Bronchial epithelial cell (primary cell): ENCODE results near the gene OAS3. TPM values are rescaled to one million over a fixed set of nuclear protein-coding genes. Genes with fewer than 3 reads are reported as not detected.
"Not testable (repeated sequence)": the region's sequence is repeated elsewhere in the genome, so short reads cannot be mapped to it uniquely, and the experiment has no call there.

Experiments used
- DNase-seq: peaks from one replicate; pipeline ENCODE4 v3.0.0-alpha.2; 2010; ENCODE audit warnings: low read depth
- FAIRE-seq: peaks from 2 replicates; lab custom pipeline; 2011; peaks lifted over from hg19 to GRCh38; lab: Jason Lieb, UNC
- H3K27me3 ChIP-seq: 2 replicates; pipeline ENCODE4 v1.5.1; 2011; ENCODE audit warnings: low read length; ENCODE audit not compliant: control insufficient read depth, insufficient read depth
- H3K36me3 ChIP-seq: 2 replicates; pipeline ENCODE4 v1.5.1; 2011; ENCODE audit warnings: low read length; ENCODE audit not compliant: control insufficient read depth, insufficient read depth
- H3K4me3 ChIP-seq: 2 replicates; pipeline ENCODE4 v1.5.1; 2011; ENCODE audit warnings: mild to moderate bottlenecking, low read depth, low read length, control low read depth
- total RNA-seq: library from RNA; depleted of rRNA; stranded (reverse); fragments of >200 nt; gene quantifications from 2 replicates; pipeline ENCODE4 v1.2.1, GENCODE V29; 2014
- TF ChIP-seq, protein P1 (sequence below): IDR thresholded peaks from 2 replicates; pipeline ENCODE4 v1.5.1; 2011; ENCODE audit warnings: mild to moderate bottlenecking, moderate library complexity, low read length, control low read depth, inconsistent platforms; ENCODE audit not compliant: insufficient read depth, severe bottlenecking

OAS3 gene
- total RNA-seq, 1 donor from 2014 or later, result 1.3 TPM

- no peaks in the 10 kb centered on the region for H3K36me3 ChIP-seq
- H3K4me3 ChIP-seq, result no peak overlapping the region
- peaks cover 2% of the 10 kb centered on the region for H3K27me3 ChIP-seq
- TF ChIP-seq, protein P1, sequence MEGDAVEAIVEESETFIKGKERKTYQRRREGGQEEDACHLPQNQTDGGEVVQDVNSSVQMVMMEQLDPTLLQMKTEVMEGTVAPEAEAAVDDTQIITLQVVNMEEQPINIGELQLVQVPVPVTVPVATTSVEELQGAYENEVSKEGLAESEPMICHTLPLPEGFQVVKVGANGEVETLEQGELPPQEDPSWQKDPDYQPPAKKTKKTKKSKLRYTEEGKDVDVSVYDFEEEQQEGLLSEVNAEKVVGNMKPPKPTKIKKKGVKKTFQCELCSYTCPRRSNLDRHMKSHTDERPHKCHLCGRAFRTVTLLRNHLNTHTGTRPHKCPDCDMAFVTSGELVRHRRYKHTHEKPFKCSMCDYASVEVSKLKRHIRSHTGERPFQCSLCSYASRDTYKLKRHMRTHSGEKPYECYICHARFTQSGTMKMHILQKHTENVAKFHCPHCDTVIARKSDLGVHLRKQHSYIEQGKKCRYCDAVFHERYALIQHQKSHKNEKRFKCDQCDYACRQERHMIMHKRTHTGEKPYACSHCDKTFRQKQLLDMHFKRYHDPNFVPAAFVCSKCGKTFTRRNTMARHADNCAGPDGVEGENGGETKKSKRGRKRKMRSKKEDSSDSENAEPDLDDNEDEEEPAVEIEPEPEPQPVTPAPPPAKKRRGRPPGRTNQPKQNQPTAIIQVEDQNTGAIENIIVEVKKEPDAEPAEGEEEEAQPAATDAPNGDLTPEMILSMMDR, result no peak
- peak; percentile 76 for FAIRE-seq
- DNase-seq, result peak; percentile 86
These were observed 22.0 kb upstream of the OAS3 start for GRCh38 chr12:112916270-112916669.

GRCh38 chr12:112919121-112919520 lies 19.2 kb upstream of the OAS3 start:
- Histone ChIP-seq H3K27me3 (peaks cover 2% of the 10 kb centered on the region), H3K36me3 (no peaks in the 10 kb centered on the region), H3K4me3 (no peak overlapping the region)
- TF ChIP-seq, protein P1, result no peak
- no peak for FAIRE-seq
- no peak for DNase-seq

GRCh38 chr12:112924986-112925385 lies 13.3 kb upstream of the OAS3 start:
- DNase-seq (no peak), FAIRE-seq (no peak)

GRCh38 chr12:112926416-112927033 lies 11.7 kb upstream of the OAS3 start:
- peak; percentile 45 for DNase-seq
- not testable (repeated sequence) for H3K4me3 ChIP-seq, H3K36me3 ChIP-seq, H3K27me3 ChIP-seq, FAIRE-seq

More at GRCh38 chr12:112924986-112925385, 13.3 kb upstream of the OAS3 start:
- no peak overlapping the region for H3K4me3 ChIP-seq
- peaks cover 2% of the 10 kb centered on the region for H3K27me3 ChIP-seq
- TF ChIP-seq, protein P1, result no peak
- H3K36me3 ChIP-seq, result no peaks in the 10 kb centered on the region

DNA sequence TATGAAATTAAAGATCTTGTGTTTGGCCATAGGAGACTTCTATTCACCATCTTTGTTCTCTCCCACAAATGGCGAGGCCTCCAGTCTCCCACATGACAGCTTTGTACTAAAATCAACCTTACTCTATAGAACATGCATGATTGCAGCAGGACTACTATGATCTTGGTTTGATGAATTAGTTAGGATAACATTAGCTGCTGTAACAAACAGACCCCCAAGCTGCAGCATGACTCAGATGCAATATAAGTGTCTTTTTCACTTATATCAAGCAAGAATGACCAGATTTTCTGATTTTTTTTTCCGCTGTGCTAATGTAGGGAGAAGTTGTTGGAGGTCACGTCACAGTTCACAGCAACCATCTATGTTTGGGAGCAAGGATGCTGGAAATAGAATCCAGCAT lies 10.8 kb upstream of the OAS3 start:
- TF ChIP-seq, protein P1, result no peak
- H3K4me3 ChIP-seq, result no peak overlapping the region
- no peak for FAIRE-seq

DNA sequence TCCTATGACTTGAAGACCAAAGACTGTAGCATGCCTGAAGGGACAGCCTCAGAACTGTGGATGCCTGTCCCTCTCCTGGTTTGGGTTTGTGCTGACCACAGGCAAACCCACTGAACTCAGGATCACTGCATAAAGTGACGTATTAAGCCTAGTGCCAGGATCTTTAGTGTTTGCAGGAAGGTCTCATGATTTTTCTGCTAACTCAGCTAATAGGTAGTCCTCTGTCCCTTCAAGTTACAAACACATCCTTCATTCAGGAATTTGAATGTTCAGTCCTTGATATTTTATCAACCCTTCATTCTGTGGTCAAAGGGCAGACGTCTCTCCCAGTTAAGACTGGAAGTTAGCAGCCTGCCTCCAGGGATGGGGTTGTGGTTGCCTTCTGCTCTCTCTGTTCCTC lies 10.3 kb upstream of the OAS3 start:
- no peak overlapping the region for H3K4me3 ChIP-seq
- H3K36me3 ChIP-seq, result no peaks in the 10 kb centered on the region
- no peaks in the 10 kb centered on the region for H3K27me3 ChIP-seq
- FAIRE-seq (no peak), DNase-seq (no peak)
- TF ChIP-seq, protein P1, result no peak

More for the DNA sequence above, 10.8 kb upstream of the OAS3 start:
- Histone ChIP-seq H3K36me3 (no peaks in the 10 kb centered on the region), H3K27me3 (no peaks in the 10 kb centered on the region)
- DNase-seq, result no peak
